RPMI7951 (cell line): ENCODE measurements around the gene RASGEF1C. TPM values are rescaled to one million over a fixed set of nuclear protein-coding genes. Genes with fewer than 3 reads are reported as not detected.

Experiments
- DNase-seq: peaks from one replicate; pipeline ENCODE4 v3.0.0-alpha.2; 2012; ENCODE audit warnings: low read depth
- total RNA-seq: library from RNA; depleted of rRNA; stranded (reverse); fragments of >200 nt; shearing (Covaris generic); gene quantifications from 2 replicates; pipeline ENCODE4 v1.2.3, GENCODE V29; 2014

The RASGEF1C gene
- total RNA-seq, 1 experiment from 2014 or later = 0.24 TPM

- no peak for DNase-seq
These were observed 89.1 kb downstream of the RASGEF1C start for GRCh38 chr5:180119903-180120236.

GRCh38 chr5:180119031-180119902 is 89.7 kb downstream of the RASGEF1C start:
- no peak for DNase-seq

- no peak for DNase-seq
These were observed 90.6 kb downstream of the RASGEF1C start for GRCh38 chr5:180118391-180118791.

- no peak for DNase-seq
These were observed 91.8 kb downstream of the RASGEF1C start for GRCh38 chr5:180117000-180117725.

GRCh38 chr5:180116077-180116999 is 92.7 kb downstream of the RASGEF1C start:
- DNase-seq = no peak

GRCh38 chr5:180115326-180116076 is 93.5 kb downstream of the RASGEF1C start:
- DNase-seq = no peak

GRCh38 chr5:180114304-180115003 is 94.6 kb downstream of the RASGEF1C start:
- DNase-seq = no peak

GRCh38 chr5:180113660-180114303 is 95.2 kb downstream of the RASGEF1C start:
- no peak for DNase-seq

GRCh38 chr5:180112181-180112861 is 96.7 kb downstream of the RASGEF1C start:
- DNase-seq = no peak

- DNase-seq = no peak
These were observed 97.6 kb downstream of the RASGEF1C start for GRCh38 chr5:180111273-180112002.

- no peak for DNase-seq
These were observed 99.1 kb downstream of the RASGEF1C start for GRCh38 chr5:180109920-180110319.

GRCh38 chr5:180107005-180107404 is 102.0 kb downstream of the RASGEF1C start:
- no peak for DNase-seq

- DNase-seq = no peak
These were observed 103.1 kb downstream of the RASGEF1C start for GRCh38 chr5:180105827-180106312.

GRCh38 chr5:180104168-180104530 is 104.9 kb downstream of the RASGEF1C start:
- no peak for DNase-seq

GRCh38 chr5:180103487-180104167 is 105.4 kb downstream of the RASGEF1C start:
- no peak for DNase-seq

- no peak for DNase-seq
These were observed 106.4 kb downstream of the RASGEF1C start for GRCh38 chr5:180102636-180103035.

GRCh38 chr5:180101451-180102105 is 107.4 kb downstream of the RASGEF1C start:
- no peak for DNase-seq
